AG04450 (cell line): ENCODE data around the gene GARS1. TPM values are rescaled to one million over a fixed set of nuclear protein-coding genes. Genes with fewer than 3 reads are reported as not detected.
"Not testable (repeated sequence)": the region's sequence is repeated elsewhere in the genome, so short reads cannot be mapped to it uniquely, and the experiment has no call there.

Experiments
- CTCF ChIA-PET: fragments of 300-600, 350-600 bp; formaldehyde crosslinking; extraction: SDS; loops from one replicate; lab custom pipeline; 2022; ENCODE audit warnings: antibody characterized with exemption, inconsistent platforms; lab: Charles Lee
- POLR2A ChIA-PET: fragments of 350-600 bp; formaldehyde crosslinking; extraction: SDS; loops from one replicate; lab custom pipeline; 2021; ENCODE audit warnings: antibody characterized with exemption, inconsistent platforms; lab: Yijun Ruan, JAX
- DNase-seq: peaks from one replicate; pipeline ENCODE4 v3.0.0-alpha.2; 2011; ENCODE audit warnings: low read depth, low spot score
- H3K27ac ChIP-seq: one replicate; pipeline ENCODE4 v1.5.1; 2012; ENCODE audit warnings: low read depth, low read length, control low read depth
- H3K27me3 ChIP-seq: one replicate; pipeline ENCODE4 v1.6.0; 2012; ENCODE audit warnings: low read length; ENCODE audit not compliant: control insufficient read depth, insufficient read depth
- H3K4me3 ChIP-seq: 2 replicates; pipeline ENCODE4 v1.5.1; 2011; ENCODE audit warnings: mild to moderate bottlenecking, low read depth, low read length, control low read depth
- H3K9me3 ChIP-seq: 2 replicates; pipeline ENCODE4 v1.5.1; 2012; ENCODE audit warnings: low read length; ENCODE audit not compliant: control insufficient read depth, insufficient read depth
- CTCF ChIP-seq: IDR thresholded peaks from 2 replicates; pipeline ENCODE4 v1.5.1; 2011; ENCODE audit warnings: low read depth, low read length, control low read depth, inconsistent platforms
- polyA plus RNA-seq: library from polyadenylated mRNA; depleted of rRNA; stranded (reverse); fragments of >200 nt; gene quantifications from 2 replicates; pipeline ENCODE4 v1.2.3, GENCODE V29; 2011

Gene GARS1
- polyA plus RNA-seq, 1 experiment: 749 TPM

- no peak overlapping the region for H3K4me3 ChIP-seq
- ChIA-PET CTCF (no interaction called here), POLR2A (no interaction called here)
- no peak for DNase-seq
- TF ChIP-seq CTCF: no peak
- no peak overlapping the region for H3K27ac ChIP-seq
- H3K9me3 ChIP-seq: no peaks in the 10 kb centered on the region
- no peaks in the 10 kb centered on the region for H3K27me3 ChIP-seq
Measured at GRCh38 chr7:30634193-30634626, 39.5 kb downstream of the GARS1 start.

- Histone ChIP-seq H3K27me3 (no peaks in the 10 kb centered on the region), H3K4me3 (no peak overlapping the region), H3K27ac (no peak overlapping the region), H3K9me3 (no peaks in the 10 kb centered on the region)
- CTCF ChIA-PET: no interaction called here
- no peak for DNase-seq
- POLR2A ChIA-PET: no interaction called here
- TF ChIP-seq CTCF: no peak
Measured at GRCh38 chr7:30634634-30635201, 40.0 kb downstream of the GARS1 start.

DNA sequence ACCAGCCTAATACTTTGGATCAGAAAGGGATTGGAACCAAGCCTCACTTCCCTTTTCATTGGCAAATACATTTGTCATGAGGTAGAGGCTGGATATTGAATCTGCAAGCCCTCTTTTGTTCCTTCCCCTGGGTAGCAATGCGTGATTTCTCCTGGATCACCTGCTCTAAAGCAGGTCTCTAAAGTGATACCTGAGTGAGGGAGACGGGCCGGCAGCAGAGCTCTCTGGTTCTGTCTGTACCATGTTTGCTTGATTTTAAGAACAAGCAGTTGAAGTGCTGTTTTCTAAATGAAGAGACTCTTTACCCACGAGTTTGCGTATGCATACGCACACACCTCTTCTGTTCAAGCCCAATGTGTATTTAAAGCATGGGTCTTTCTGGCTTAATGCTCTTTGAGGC is 41.1 kb downstream of the GARS1 start:
- ChIA-PET CTCF (no interaction called here), POLR2A (no interaction called here)
- H3K27ac ChIP-seq: no peak overlapping the region
- no peaks in the 10 kb centered on the region for H3K27me3 ChIP-seq
- H3K4me3 ChIP-seq: no peak overlapping the region
- no peaks in the 10 kb centered on the region for H3K9me3 ChIP-seq
- no peak for DNase-seq
- TF ChIP-seq CTCF: no peak

DNA sequence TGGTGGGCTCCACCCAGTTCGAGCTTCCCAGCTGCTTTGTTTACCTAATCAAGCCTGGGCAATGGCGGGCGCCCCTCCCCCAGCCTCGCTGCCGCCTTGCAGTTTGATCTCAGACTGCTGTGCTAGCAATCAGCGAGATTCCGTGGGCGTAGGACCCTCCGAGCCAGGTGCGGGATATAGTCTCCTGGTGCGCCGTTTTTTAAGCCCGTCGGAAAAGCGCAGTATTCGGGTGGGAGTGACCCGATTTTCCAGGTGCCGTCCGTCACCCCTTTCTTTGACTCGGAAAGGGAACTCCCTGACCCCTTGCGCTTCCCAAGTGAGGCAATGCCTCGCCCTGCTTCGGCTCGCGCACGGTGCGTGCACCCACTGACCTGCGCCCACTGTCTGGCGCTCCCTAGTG is 47.6 kb downstream of the GARS1 start:
- CTCF ChIA-PET, H3K4me3 ChIP-seq, H3K27ac ChIP-seq, H3K27me3 ChIP-seq, POLR2A ChIA-PET, DNase-seq, H3K9me3 ChIP-seq: not testable (repeated sequence)

DNA sequence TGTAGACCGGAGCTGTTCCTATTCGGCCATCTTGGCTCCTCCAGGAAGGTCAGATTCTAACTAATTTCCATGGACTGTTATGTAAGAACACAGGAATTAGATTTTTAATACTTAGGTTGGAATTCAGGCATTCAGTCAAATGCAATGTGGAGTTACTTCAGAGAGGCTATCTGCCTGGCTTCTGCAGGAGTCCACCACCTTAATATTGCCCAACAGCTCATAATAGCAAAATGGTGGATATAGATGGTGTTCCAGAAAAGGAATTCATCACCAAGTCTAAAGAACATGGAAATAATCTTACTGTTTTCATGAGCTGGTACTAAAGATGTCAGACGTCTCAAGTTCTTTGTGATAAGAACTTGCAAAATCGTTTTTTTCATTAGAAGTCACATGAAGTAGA is 48.1 kb downstream of the GARS1 start:
- Histone ChIP-seq H3K4me3 (no peak overlapping the region), H3K9me3 (no peaks in the 10 kb centered on the region), H3K27ac (no peak overlapping the region), H3K27me3 (no peaks in the 10 kb centered on the region)
- no peak for DNase-seq
- ChIA-PET POLR2A (interaction anchor here (0.6 kb wide), 1 partner anchor 12 kb away, joined by 8 read pairs; no protein-coding TSS in a partner anchor), CTCF (no interaction called here)
- no peak for TF ChIP-seq CTCF
